Measurements from ENCODE around the gene FGF1.

Gene FGF1

GRCh38 chr5:142696379-142696778 is 10.5 kb upstream of the FGF1 start:
- no peak for DNase-seq

GRCh38 chr5:142694092-142694856 is 8.4 kb upstream of the FGF1 start:
- no peak for DNase-seq

GRCh38 chr5:142692321-142692894 is 6.5 kb upstream of the FGF1 start:
- DNase-seq: no peak

GRCh38 chr5:142690667-142691066 is 4.8 kb upstream of the FGF1 start:
- no peak for DNase-seq

GRCh38 chr5:142689081-142689480 is 3.2 kb upstream of the FGF1 start:
- no peak for DNase-seq

GRCh38 chr5:142688281-142688989 is 2.5 kb upstream of the FGF1 start:
- no peak for DNase-seq

DNA sequence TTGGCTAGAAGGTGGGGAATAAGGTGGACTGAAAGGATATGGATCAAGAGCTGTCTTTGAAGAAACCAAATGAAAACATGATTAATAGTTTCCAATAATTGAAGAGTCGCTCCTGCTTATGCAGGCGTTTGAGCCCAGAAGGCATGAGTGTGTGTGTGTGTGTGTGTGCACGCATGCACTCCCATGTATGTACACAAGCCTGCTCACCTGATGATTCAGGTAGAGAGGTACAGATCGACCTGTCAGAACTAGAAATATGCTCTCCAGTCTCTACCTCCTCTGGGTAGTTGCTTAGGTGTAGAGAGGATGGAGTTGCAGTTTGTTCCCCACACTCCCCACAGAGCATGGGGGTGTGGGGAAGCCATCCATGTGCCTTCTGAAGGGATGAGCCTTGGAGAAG is 1.1 kb upstream of the FGF1 start:
- DNase-seq: no peak

DNA sequence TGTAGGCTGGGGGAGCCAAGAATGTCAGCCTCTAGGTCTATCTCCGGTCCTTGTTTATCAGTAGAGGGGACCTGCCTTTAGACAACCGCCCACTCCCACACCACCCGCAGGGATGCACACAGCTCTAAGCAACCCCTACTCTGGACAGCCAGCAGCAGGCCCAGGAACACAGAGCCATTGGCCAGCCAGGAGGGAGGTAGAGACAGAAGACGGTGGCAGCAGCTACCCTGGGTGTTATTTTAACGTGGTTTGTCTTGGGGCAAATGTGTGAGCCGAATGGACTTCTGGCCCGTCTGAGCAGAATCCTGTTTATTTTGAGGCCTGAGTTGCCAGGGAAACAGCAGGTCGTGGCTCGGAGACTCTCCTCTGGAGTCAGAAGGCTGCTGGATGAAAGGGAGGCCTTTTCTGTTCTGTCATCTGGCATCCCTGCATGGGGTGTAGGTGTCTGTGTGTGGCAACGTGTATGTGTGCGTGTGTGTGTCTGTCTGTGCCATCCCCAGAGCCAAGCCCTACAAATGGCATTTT is 382 bp upstream of the FGF1 start:
- no peak for DNase-seq

GRCh38 chr5:142684508-142685041 is 1.3 kb downstream of the FGF1 start:
- DNase-seq: no peak

DNA sequence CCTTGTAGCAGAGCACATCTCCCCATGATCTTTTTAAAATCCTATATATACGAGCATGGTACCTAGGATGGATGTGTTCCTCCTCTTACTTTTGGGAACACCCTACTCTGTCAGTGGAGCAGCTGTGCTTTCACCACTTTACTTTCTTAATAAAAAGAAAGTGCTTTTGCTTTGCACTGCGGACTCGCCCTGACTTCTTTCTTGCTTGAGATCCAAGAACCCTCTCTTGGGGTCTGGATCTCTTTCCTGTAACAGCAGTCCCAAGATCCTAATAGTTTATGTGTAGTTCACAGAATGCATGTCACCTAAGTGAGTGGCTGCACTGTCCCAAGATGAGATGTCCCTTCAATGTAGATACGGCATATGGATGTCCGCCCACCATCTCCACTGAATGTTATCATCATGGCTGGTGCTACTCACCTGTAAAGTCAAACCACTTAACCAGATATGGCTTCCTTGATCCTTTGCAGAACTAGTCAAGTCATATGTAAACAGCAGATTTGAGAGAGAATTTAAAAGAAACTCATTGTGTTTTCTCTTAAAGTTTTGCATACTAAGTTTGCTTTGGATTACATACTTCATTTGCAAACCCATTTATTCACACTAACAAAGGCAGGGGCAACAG is 1.9 kb downstream of the FGF1 start:
- DNase-seq: no peak

GRCh38 chr5:142683116-142683515 is 2.8 kb downstream of the FGF1 start:
- no peak for DNase-seq

GRCh38 chr5:142680605-142681259 is 5.2 kb downstream of the FGF1 start:
- DNase-seq: no peak

GRCh38 chr5:142679744-142680143 is 6.1 kb downstream of the FGF1 start:
- DNase-seq: no peak

- no peak for DNase-seq
Measured at GRCh38 chr5:142678529-142678928, 7.4 kb downstream of the FGF1 start.

DNA sequence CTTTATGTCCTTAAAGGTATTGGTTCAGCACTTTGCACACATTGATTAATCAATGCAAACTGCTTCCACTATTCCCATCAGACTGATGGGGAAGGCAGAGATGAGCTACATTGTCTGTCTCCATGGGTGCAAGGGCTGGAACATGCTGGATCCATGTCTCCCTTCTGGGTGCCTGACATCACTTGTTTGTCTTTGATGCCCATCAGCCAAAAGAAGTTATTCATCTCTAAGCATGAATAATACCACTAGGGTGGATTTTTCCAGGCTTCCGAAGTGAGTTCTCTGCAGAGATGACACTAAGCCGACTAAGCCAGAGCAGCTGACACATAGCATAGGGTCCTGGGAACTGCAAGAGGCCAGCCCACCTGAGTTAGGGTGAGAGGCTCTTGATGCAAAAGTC is 8.7 kb downstream of the FGF1 start:
- DNase-seq: no peak

- DNase-seq: no peak
Measured at GRCh38 chr5:142676318-142676717, 9.6 kb downstream of the FGF1 start.

GRCh38 chr5:142674531-142675469 is 11.1 kb downstream of the FGF1 start:
- no peak for DNase-seq

GRCh38 chr5:142671801-142672200 is 14.1 kb downstream of the FGF1 start:
- no peak for DNase-seq

- DNase-seq: no peak
Measured at GRCh38 chr5:142671266-142671665, 14.6 kb downstream of the FGF1 start.

- DNase-seq: no peak
Measured at GRCh38 chr5:142670804-142671203, 15.1 kb downstream of the FGF1 start.

DNA sequence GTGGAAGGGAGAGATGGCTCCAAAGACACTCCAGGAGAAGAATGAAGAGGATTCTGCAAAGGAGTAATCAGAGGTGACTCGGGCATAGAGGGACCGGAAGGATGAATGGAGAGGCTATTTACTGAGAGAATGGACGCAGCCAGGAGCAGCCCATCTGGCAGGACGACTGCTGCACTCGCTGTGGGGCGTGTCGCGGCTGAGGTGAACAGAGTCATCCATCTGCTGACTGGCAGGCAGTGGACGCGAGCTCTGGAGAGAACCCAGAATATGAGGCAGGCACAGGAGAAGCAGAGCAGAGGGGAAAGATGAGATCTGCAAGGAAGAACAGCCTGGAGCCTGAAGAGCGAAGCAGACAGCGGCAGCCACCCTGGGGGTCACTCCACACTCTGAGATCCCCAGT is 16.4 kb downstream of the FGF1 start:
- DNase-seq: no peak

GRCh38 chr5:142668336-142668735 is 17.6 kb downstream of the FGF1 start:
- no peak for DNase-seq

Measured in KG1 (cell line).